Gastrocnemius medialis (tissue), 4 donors: ENCODE data around the gene RALGAPA1. TPM values are rescaled to one million over a fixed set of nuclear protein-coding genes. Genes with fewer than 3 reads are reported as not detected.
"Not testable (repeated sequence)": the region's sequence is repeated elsewhere in the genome, so short reads cannot be mapped to it uniquely, and the experiment has no call there.

Source experiments
- ATAC-seq, 2 donors: fragments of 150-250 bp; one replicate each; pipeline ENCODE4 v1.9.1; 2016
- DNase-seq, 2 donors: peaks; one replicate each; pipeline ENCODE4 v3.0.0-alpha.2; 2019
- H3K27ac ChIP-seq, 4 donors: fragments of 200-600 bp; sonication (generic); 1 replicate in 1 of 4; 2 replicates in 3 of 4; pipeline ENCODE4 v1.5.1; 2016 to 2018; ENCODE audit warnings: mild to moderate bottlenecking in 2 of 4, moderate library complexity in 1 of 4
- H3K27me3 ChIP-seq, 3 donors: fragments of 200-600 bp; sonication (generic) in 2 of 3; 1 replicate in 1 of 3; 2 replicates in 2 of 3; pipeline versions ENCODE4 v1.5.1 to v1.6.0; 2016 to 2019; ENCODE audit warnings: mild to moderate bottlenecking in 1 of 3, moderate library complexity in 1 of 3
- H3K36me3 ChIP-seq, 2 donors: fragments of 200-600 bp; sonication (generic) in 1 of 2; one replicate each; pipeline ENCODE4 v1.5.1; 2017 to 2018
- H3K4me1 ChIP-seq, 2 donors: fragments of 200-600 bp; sonication (generic) in 1 of 2; one replicate each; pipeline ENCODE4 v1.5.1; 2016 to 2017; ENCODE audit warnings: mild to moderate bottlenecking in 2 of 2
- H3K4me3 ChIP-seq, 4 donors: fragments of 200-600 bp; sonication (generic) in 3 of 4; 1 replicate in 1 of 4; 2 replicates in 3 of 4; pipeline ENCODE4 v1.5.1; 2016 to 2019; ENCODE audit warnings: mild to moderate bottlenecking in 2 of 4
- H3K9me3 ChIP-seq, 3 donors: fragments of 200-600 bp; sonication (generic) in 2 of 3; 1 replicate in 1 of 3; 2 replicates in 2 of 3; pipeline ENCODE4 v1.5.1; 2016 to 2019
- CTCF ChIP-seq, 5 experiments: fragments of 450-650 bp in 3 of 5; fragments of 200-600 bp in 2 of 5; sonication (generic) in 2 of 5; IDR thresholded peaks in 4 of 5; conservative IDR thresholded peaks in 1 of 5; 1 replicate in 4 of 5; 2 replicates in 1 of 5; pipeline ENCODE4 v1.5.1; 2016 to 2019; ENCODE audit warnings: antibody characterized with exemption in 5 of 5, mild to moderate bottlenecking in 3 of 5, moderate library complexity in 3 of 5
- POLR2A ChIP-seq, 2 donors: fragments of 450-650 bp; IDR thresholded peaks; one replicate each; pipeline ENCODE4 v1.6.1; 2017; ENCODE audit warnings: antibody characterized with exemption in 2 of 2, mild to moderate bottlenecking in 2 of 2, moderate library complexity in 2 of 2
- in situ Hi-C, 4 donors: fragments of 200-750 bp; cut with MboI; loops; one replicate each; pipeline versions ENCODE4 v1.15.0 to v1.8.0; 2017; ENCODE audit warnings: low sequenced_read_pairs in 4 of 4
- intact Hi-C: fragments of 100-400 bp; cut with DNase I; formaldehyde crosslinking; loops from one replicate; pipeline ENCODE4 v1.15.1; 2023; ENCODE audit warnings: low total_unique reads
- total RNA-seq, 4 donors: library from RNA; depleted of rRNA; stranded (reverse); fragments of >200 nt; gene quantifications; one replicate each; pipeline versions ENCODE4 v1.1.0 to v1.2.3, GENCODE V29; 2016

The RALGAPA1 gene
- total RNA-seq, 4 donors from 2014 or later: 26.0 to 55.9 (median 30.2) TPM

DNA sequence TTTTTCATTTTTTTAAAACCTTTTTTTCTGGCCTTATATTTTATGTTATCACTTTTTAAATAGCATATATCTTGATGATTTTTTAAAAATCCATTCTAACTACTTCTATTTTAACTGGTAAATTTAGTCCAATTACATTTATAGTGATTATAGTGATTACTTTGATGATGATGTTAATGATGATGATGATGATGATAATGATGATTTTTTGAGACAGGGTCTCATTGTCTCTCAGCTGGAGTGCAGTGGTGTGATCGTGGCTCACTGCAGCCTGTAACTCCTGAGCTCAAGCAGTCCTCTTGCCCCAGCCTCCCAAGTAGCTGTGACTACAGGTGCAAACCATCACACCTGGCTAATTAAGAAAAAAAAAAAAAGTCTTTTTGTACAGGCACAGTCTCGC is 44.1 kb upstream of the RALGAPA1 start:
- TF ChIP-seq POLR2A (IDR thresholded peaks at IDR 0.05): no peak
- TF ChIP-seq CTCF (IDR thresholded peaks at IDR 0.05 in 4 of 5, conservative IDR thresholded peaks at IDR 0.05 in 1 of 5): no peak
- H3K36me3 ChIP-seq: peaks cover 2 to 8% of the 10 kb centered on the region in 2 donors
- no peaks in the 10 kb centered on the region for H3K9me3 ChIP-seq
- no peaks in the 10 kb centered on the region for H3K27me3 ChIP-seq
- no peak overlapping the region for H3K27ac ChIP-seq
- H3K4me3 ChIP-seq: no peak overlapping the region
- intact Hi-C loops: no loop called here
- ATAC-seq (no peak), DNase-seq (no peak)
- in situ Hi-C loops: no loop called here
- H3K4me1 ChIP-seq: peaks cover 12 to 16% of the 10 kb centered on the region in 2 donors

- intact Hi-C loops (no loop called here), in situ Hi-C loops (no loop called here)
- Histone ChIP-seq H3K4me3 (no peak overlapping the region), H3K4me1 (peaks cover 12 to 16% of the 10 kb centered on the region in 2 donors), H3K27ac (no peak overlapping the region), H3K9me3 (no peaks in the 10 kb centered on the region), H3K36me3 (peaks cover 2 to 7% of the 10 kb centered on the region in 2 donors), H3K27me3 (no peaks in the 10 kb centered on the region)
- DNase-seq (no peak), ATAC-seq (no peak)
- TF ChIP-seq CTCF (IDR thresholded peaks at IDR 0.05 in 4 of 5, conservative IDR thresholded peaks at IDR 0.05 in 1 of 5): no peak
- no peak for TF ChIP-seq POLR2A (IDR thresholded peaks at IDR 0.05)
These were observed 42.7 kb upstream of the RALGAPA1 start for GRCh38 chr14:35851823-35852222.

DNA sequence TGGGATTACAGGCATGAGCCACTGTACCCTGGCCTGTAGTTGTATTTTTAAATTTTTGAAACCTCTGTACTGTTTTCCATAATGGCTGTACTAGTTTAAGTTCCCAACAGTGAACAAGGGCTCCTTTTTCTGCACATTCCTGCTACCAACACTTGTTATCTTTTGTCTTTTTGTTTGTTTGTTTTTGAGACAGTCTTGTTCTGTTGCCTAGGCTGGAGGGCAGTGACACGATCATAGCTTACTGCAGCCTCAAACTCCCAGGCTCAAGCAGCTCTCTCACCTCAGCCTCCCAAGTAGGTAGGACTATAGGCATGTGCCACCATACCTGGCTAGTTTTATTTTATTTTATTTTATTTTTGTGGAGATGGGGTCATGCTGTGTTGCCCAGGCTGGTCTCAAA is 40.0 kb upstream of the RALGAPA1 start:
- Histone ChIP-seq H3K36me3 (peaks cover 2 to 7% of the 10 kb centered on the region in 2 donors), H3K4me1 (no peaks in the 10 kb centered on the region), H3K4me3 (no peak overlapping the region), H3K27me3 (no peaks in the 10 kb centered on the region), H3K9me3 (no peaks in the 10 kb centered on the region), H3K27ac (no peak overlapping the region)
- intact Hi-C loops (no loop called here), in situ Hi-C loops (no loop called here)
- no peak for TF ChIP-seq CTCF (IDR thresholded peaks at IDR 0.05 in 4 of 5, conservative IDR thresholded peaks at IDR 0.05 in 1 of 5)
- no peak for DNase-seq
- ATAC-seq: no peak

DNA sequence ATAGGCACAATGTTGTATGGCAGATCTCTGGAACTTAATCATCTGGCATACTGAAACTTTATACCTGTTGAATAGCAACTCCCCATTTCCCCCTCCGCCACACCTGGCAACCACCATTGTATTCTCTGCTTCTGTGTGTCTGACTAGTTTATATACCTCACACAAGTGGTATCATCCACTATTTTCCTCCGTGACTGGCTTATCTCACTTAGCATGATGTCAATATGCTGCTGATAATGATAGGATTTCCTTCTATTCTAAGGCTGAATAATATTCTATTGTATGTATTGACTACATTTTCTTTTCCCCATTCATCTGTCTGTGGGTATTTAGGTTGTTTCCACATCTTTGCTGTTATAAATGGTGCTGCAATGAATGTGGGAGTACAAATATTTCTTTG is 38.5 kb upstream of the RALGAPA1 start:
- Histone ChIP-seq H3K4me3 (no peak overlapping the region), H3K27me3 (no peaks in the 10 kb centered on the region), H3K9me3 (no peaks in the 10 kb centered on the region), H3K4me1 (no peaks in the 10 kb centered on the region), H3K27ac (no peak overlapping the region), H3K36me3 (peaks cover 2 to 17% of the 10 kb centered on the region in 2 donors)
- no peak for ATAC-seq
- TF ChIP-seq CTCF (IDR thresholded peaks at IDR 0.05 in 4 of 5, conservative IDR thresholded peaks at IDR 0.05 in 1 of 5) (no peak), POLR2A (IDR thresholded peaks at IDR 0.05) (no peak)
- intact Hi-C loops (no loop called here), in situ Hi-C loops (no loop called here)
- no peak for DNase-seq

- H3K4me1 ChIP-seq: no peaks in the 10 kb centered on the region
- in situ Hi-C loops: no loop called here
- no peak for ATAC-seq
- intact Hi-C loops: no loop called here
- no peak overlapping the region for H3K27ac ChIP-seq
- H3K9me3 ChIP-seq: no peaks in the 10 kb centered on the region
- H3K36me3 ChIP-seq: peaks cover 0 to 29% of the 10 kb centered on the region in 2 donors
- no peak for TF ChIP-seq POLR2A (IDR thresholded peaks at IDR 0.05)
- no peak for TF ChIP-seq CTCF (IDR thresholded peaks at IDR 0.05 in 4 of 5, conservative IDR thresholded peaks at IDR 0.05 in 1 of 5)
- H3K4me3 ChIP-seq: no peak overlapping the region
- no peak for DNase-seq
- H3K27me3 ChIP-seq: no peaks in the 10 kb centered on the region
These were observed 35.4 kb upstream of the RALGAPA1 start for GRCh38 chr14:35844494-35844893.

DNA sequence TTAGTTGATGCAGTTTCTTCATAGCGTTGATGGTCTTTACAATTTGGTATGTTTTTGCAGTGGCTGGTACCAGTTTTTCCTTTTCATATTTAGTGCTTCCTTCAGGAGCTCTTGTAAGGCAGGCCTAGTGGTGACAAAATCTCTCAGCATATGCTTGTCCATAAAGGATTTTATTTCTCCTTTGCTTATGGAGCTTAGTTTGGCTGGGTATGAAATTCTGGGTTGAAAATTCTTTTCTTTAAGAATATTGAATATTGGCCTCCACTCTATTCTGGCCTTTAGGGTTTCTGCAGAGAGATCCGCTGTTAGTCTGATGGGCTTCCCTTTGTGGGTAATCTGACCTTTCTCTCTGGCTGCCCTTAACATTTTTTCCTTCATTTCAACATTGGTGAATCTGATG is 33.1 kb upstream of the RALGAPA1 start:
- intact Hi-C loops, H3K27ac ChIP-seq, H3K27me3 ChIP-seq, H3K4me1 ChIP-seq, H3K4me3 ChIP-seq, in situ Hi-C loops, DNase-seq, ATAC-seq, H3K9me3 ChIP-seq: not testable (repeated sequence)
- H3K36me3 ChIP-seq: peaks cover 0 to 37% of the 10 kb centered on the region in 2 donors

DNA sequence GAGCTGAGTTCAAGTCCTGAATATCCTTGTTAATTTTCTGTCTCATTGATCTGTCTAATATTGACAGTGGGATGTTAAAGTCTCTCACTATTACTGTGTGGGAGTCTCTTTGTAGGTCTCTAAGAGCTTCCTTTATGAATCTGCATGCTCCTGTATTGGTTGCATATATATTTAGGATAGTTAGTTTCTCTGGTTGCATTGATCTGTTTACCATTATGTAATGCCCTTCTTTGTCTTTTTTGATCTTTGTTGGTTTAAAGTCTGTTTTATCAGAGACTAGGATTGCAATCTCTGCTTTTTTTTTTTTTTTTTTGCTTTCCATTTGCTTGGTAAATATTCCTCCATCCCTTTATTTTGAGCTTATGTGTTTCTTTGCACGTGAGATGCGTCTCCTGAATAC is 32.6 kb upstream of the RALGAPA1 start:
- ATAC-seq, H3K4me1 ChIP-seq, in situ Hi-C loops, H3K9me3 ChIP-seq, intact Hi-C loops, H3K4me3 ChIP-seq, DNase-seq, H3K27ac ChIP-seq, H3K27me3 ChIP-seq: not testable (repeated sequence)
- H3K36me3 ChIP-seq: peaks cover 0 to 40% of the 10 kb centered on the region in 2 donors
